T-helper 2 cell treated with Interferon-gamma antibody and Interleukin-4, amounts not matched to agents 100 ng/mL and 5 ng/mL, for 36 hours (primary cell): ENCODE results near the gene BANF2. TPM values are rescaled to one million over a fixed set of nuclear protein-coding genes. Genes with fewer than 3 reads are reported as not detected.

Source experiments
- intact Hi-C: fragments of 100-400 bp; cut with micrococcal nuclease; formaldehyde crosslinking; loops from one replicate; pipeline ENCODE4 v1.15.1; 2023
- total RNA-seq: library from RNA; stranded (reverse); gene quantifications from 2 replicates; pipeline ENCODE4 v1.2.3, GENCODE V29; 2022

The BANF2 gene
- total RNA-seq, 1 donor from 2014 or later = not detected

GRCh38 chr20:17663486-17663885, 36.3 kb upstream of the BANF2 start:
- intact Hi-C loops = loop anchor here (10.0 kb wide), 1 partner anchor 1351 kb away; no protein-coding TSS in a partner anchor

- intact Hi-C loops = loop anchor here (10.0 kb wide), 1 partner anchor 1351 kb away; no protein-coding TSS in a partner anchor
Observed at GRCh38 chr20:17664025-17664633, 35.6 kb upstream of the BANF2 start.

GRCh38 chr20:17665756-17666155, 34.0 kb upstream of the BANF2 start:
- intact Hi-C loops = loop anchor here (10.0 kb wide), 1 partner anchor 1349 kb away; no protein-coding TSS in a partner anchor

GRCh38 chr20:17666481-17666880, 33.3 kb upstream of the BANF2 start:
- intact Hi-C loops = loop anchor here (10.0 kb wide), 1 partner anchor 1348 kb away; no protein-coding TSS in a partner anchor

GRCh38 chr20:17667445-17667844, 32.3 kb upstream of the BANF2 start:
- intact Hi-C loops = loop anchor here (10.0 kb wide), 1 partner anchor 1347 kb away; no protein-coding TSS in a partner anchor

GRCh38 chr20:17668432-17668831, 31.3 kb upstream of the BANF2 start:
- intact Hi-C loops = loop anchor here (10.0 kb wide), 1 partner anchor 1346 kb away; no protein-coding TSS in a partner anchor

- intact Hi-C loops = loop anchor here (10.0 kb wide), 1 partner anchor 1345 kb away; no protein-coding TSS in a partner anchor
Observed at GRCh38 chr20:17669306-17669931, 30.3 kb upstream of the BANF2 start.

- intact Hi-C loops = no loop called here
Observed at GRCh38 chr20:17671011-17671410, 28.8 kb upstream of the BANF2 start.

- intact Hi-C loops = no loop called here
Observed at GRCh38 chr20:17671565-17671964, 28.2 kb upstream of the BANF2 start.

- intact Hi-C loops = no loop called here
Observed at GRCh38 chr20:17673084-17673483, 26.7 kb upstream of the BANF2 start.

GRCh38 chr20:17674722-17675518, 24.8 kb upstream of the BANF2 start:
- intact Hi-C loops = no loop called here

GRCh38 chr20:17675519-17676377, 24.0 kb upstream of the BANF2 start:
- intact Hi-C loops = no loop called here

- intact Hi-C loops = no loop called here
Observed at GRCh38 chr20:17676378-17676759, 23.4 kb upstream of the BANF2 start.

- intact Hi-C loops = no loop called here
Observed at GRCh38 chr20:17676942-17677341, 22.8 kb upstream of the BANF2 start.

GRCh38 chr20:17678295-17678694, 21.5 kb upstream of the BANF2 start:
- intact Hi-C loops = no loop called here

- intact Hi-C loops = no loop called here
Observed at GRCh38 chr20:17678886-17679285, 20.9 kb upstream of the BANF2 start.

- intact Hi-C loops = loop anchor here (5.0 kb wide), 3 partner anchors 457 to 1112 kb away; partner anchors contain the start of genes KAT14, PET117 and SMIM26
Observed at GRCh38 chr20:17679941-17680835, 19.6 kb upstream of the BANF2 start.

- intact Hi-C loops = loop anchor here (5.0 kb wide), 3 partner anchors 456 to 1111 kb away; partner anchors contain the start of genes KAT14, PET117 and SMIM26
Observed at GRCh38 chr20:17680836-17681725, 18.7 kb upstream of the BANF2 start.

- intact Hi-C loops = loop anchor here (1.0 to 5.0 kb wide), 15 partner anchors 71 to 1111 kb away; partner anchors contain the start of genes BFSP1, DSTN, KAT14 and MGME1
Observed at GRCh38 chr20:17681726-17682102, 18.1 kb upstream of the BANF2 start.
